Smooth muscle cell of the umbilical artery (primary cell): ENCODE measurements around the gene SSBP4. TPM values are rescaled to one million over a fixed set of nuclear protein-coding genes. Genes with fewer than 3 reads are reported as not detected.

Source experiments
- total RNA-seq: library from RNA; depleted of rRNA; stranded (reverse); fragments of >200 nt; gene quantifications from 2 replicates; pipeline ENCODE4 v1.2.3, GENCODE V29; 2014

SSBP4 gene
- 48.0 and 49.0 TPM in 2 replicates for total RNA-seq

GRCh38 chr19:18419195-18419698 lies at the start of gene SSBP4:
TSS of gene SSBP4 (plus strand) at chr19:18419398. CDS start at chr19:18419649, 251 bp downstream.

GRCh38 chr19:18385675-18386542 lies 33.3 kb upstream of the SSBP4 start, which contains the start of gene GDF15:
TSS of gene GDF15 (plus strand) at chr19:18386158. CDS start at chr19:18386190, 32 bp downstream.

GRCh38 chr19:18397242-18398202 lies 21.7 kb upstream of the SSBP4 start, which contains the start of gene LRRC25:
TSS of gene LRRC25 (minus strand) at chr19:18397622. CDS start at chr19:18396963, 659 bp downstream.

GRCh38 chr19:18437491-18438330 lies 18.5 kb downstream of the SSBP4 start, which contains the start of gene ISYNA1:
TSS of gene ISYNA1 (minus strand) at chr19:18438133. CDS start at chr19:18437979, 154 bp downstream.

Other genes starting within 250 kb of the SSBP4 start
- gene IFI30, start 245.6 kb upstream of the SSBP4 start, total RNA-seq = 4.8 and 5.3 TPM in 2 replicates
- 13.2 and 19.6 TPM in 2 replicates for gene MPV17L2, start 226.2 kb upstream of the SSBP4 start, total RNA-seq
- gene RAB3A, start 215.4 kb upstream of the SSBP4 start, total RNA-seq = 3.6 and 4.0 TPM in 2 replicates
- gene PDE4C, start 193.0 kb upstream of the SSBP4 start, total RNA-seq = 1.4 and 4.2 TPM in 2 replicates
- gene IQCN, start 144.9 kb upstream of the SSBP4 start, total RNA-seq = 0.30 and 0.32 TPM in 2 replicates
- gene JUND, start 137.8 kb upstream of the SSBP4 start, total RNA-seq = 89.7 and 124 TPM in 2 replicates
- 77.5 and 130 TPM in 2 replicates for gene LSM4, start 96.3 kb upstream of the SSBP4 start, total RNA-seq
- 36.7 and 46.3 TPM in 2 replicates for gene PGPEP1, start 78.8 kb upstream of the SSBP4 start, total RNA-seq
- gene GDF15, start 33.2 kb upstream of the SSBP4 start, total RNA-seq = 150 TPM in 2 replicates
- gene LRRC25, start 21.8 kb upstream of the SSBP4 start, total RNA-seq = not detected in 2 replicates
- gene ISYNA1, start 18.7 kb downstream of the SSBP4 start, total RNA-seq = 41.6 and 43.7 TPM in 2 replicates
- 13.1 and 14.3 TPM in 2 replicates for gene ELL, start 102.7 kb downstream of the SSBP4 start, total RNA-seq
- 261 and 281 TPM in 2 replicates for gene FKBP8, start 124.2 kb downstream of the SSBP4 start, total RNA-seq
- 62.1 and 76.4 TPM in 2 replicates for gene KXD1, start 138.5 kb downstream of the SSBP4 start, total RNA-seq
- gene UBA52, start 152.5 kb downstream of the SSBP4 start, total RNA-seq = 374 and 760 TPM in 2 replicates
- gene REX1BD, start 169.4 kb downstream of the SSBP4 start, total RNA-seq = 35.0 and 59.1 TPM in 2 replicates
- 0.55 and 3.0 TPM in 2 replicates for gene CRLF1, start 187.4 kb downstream of the SSBP4 start, total RNA-seq
- 1.3 and 5.6 TPM in 2 replicates for gene TMEM59L, start 193.5 kb downstream of the SSBP4 start, total RNA-seq
- 8.3 and 8.9 TPM in 2 replicates for gene KLHL26, start 217.6 kb downstream of the SSBP4 start, total RNA-seq